ENCODE results near the gene LMNTD2.

The LMNTD2 gene

GRCh38 chr11:567011-567628 is 6.6 kb upstream of the LMNTD2 start:
- DNase-seq, result no peak

DNA sequence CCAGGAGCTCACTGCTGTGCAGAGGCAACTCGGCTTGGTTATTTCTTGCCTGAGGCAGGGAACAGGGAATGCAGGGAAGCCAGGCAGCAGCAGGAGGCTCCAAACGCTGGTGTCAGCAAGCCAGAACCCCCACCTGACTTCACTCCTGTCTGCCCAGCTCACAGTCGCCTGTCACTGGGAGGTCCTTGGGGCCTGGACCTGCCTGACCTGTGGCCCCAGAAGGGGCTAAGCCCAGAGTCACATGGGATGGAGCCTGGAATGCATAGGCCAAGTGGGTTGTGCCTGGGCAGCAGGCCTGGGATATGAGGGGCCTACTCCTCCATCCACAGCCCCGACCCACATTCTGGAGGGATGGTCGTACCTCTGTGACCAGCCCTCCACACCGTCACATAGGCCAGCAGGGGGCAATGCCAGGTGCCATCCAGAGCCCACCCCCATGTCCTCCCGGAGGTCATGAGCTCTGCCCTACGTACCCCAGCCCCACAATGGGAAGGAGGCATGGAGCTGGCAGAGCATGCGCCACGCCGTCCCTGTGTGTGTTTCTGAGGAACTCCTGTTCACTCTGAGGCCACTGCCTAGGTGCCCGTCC is 5.5 kb upstream of the LMNTD2 start:
- DNase-seq, result no peak

DNA sequence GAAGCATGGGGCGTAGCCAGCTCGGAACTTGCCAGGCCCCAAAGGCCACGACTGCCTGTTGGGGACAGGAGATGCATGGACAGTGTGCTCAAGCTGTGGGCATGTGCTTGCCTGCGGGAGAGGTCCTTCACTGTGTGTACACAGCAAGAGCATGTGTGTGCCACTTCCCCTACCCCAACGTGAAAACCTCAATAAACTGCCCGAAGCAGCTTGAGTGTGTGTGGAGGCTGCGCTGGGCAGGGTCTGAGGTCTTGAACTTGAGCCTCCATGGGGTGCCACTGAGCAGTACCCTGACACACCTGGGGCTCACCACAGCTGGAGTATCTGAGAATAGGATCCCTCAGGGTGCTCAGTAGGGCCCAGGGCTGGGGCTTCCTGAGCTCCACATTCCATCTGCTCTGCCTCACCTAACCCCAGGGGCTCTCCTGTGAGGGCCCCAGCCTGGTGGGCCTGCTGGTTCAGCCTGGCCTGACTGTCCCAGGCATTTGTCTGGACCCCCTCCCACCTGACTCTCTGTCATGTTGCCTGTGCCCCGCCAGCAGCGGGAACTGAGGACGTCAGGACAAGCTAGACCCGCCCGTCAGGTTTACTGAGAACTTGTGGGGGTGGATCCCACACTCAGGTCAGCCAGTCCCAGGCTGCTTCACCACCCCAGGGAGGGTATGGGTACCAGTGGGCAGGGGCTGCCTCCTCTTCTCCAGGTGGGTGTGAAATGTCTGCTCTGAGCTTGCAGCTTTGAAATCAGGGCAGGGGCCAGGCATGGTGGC is 3.5 kb upstream of the LMNTD2 start:
- DNase-seq, result no peak

GRCh38 chr11:563066-563811 is 2.7 kb upstream of the LMNTD2 start:
- no peak for DNase-seq

DNA sequence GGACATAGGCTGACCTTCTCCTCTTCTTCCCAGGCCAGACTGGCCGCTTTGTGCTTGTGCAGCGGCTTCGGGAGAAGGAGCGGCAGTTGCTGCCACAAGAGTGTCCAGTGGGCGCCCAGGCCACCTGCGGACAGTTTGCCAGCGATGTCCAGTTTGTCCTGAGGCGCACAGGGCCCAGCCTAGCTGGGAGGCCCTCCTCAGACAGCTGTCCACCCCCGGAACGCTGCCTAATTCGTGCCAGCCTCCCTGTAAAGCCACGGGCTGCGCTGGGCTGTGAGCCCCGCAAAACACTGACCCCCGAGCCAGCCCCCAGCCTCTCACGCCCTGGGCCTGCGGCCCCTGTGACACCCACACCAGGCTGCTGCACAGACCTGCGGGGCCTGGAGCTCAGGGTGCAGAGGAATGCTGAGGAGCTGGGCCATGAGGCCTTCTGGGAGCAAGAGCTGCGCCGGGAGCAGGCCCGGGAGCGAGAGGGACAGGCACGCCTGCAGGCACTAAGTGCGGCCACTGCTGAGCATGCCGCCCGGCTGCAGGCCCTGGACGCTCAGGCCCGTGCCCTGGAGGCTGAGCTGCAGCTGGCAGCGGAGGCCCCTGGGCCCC is 1.6 kb upstream of the LMNTD2 start:
- DNase-seq, result no peak

DNA sequence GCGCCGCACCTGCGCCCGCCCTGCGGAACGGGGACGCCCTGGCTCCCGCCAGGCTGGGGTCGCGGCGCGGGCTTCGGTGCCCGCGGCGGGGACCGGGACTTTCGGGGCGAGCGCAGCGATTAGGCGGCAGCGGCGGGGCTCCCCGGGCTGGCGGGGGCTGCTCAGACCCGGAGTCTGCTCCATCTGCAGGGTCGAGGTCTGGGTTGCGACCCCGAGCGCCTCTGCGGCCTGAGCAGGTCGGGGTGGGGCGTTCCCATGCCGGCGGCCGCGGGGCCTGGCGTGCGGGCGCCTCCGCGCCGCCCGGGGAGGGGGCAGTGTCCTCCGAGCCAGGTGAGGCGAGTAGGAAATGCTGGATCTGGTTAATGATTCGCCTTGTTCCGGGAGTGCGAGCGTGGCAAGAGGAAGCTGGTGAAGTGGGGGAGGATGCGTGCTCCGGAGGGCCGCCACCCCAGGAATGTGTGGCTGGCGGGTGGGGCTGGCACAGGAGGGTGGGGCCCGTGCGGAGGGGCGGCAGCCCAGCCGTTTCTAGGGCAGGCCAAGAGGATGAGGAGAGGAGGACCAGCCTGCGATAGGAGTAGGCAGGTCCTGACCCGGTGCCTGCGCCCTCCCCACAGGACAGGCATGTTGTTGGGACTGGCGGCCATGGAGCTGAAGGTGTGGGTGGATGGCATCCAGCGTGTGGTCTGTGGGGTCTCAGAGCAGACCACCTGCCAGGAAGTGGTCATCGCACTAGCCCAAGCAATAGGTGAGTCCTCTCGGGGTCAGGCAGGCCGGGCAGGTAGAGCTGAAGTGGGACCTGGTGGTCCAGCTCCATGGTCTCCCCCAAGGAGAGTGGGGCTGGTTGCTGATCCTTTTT is 838 bp upstream of the LMNTD2 start:
- DNase-seq, result peak; percentile 36

DNA sequence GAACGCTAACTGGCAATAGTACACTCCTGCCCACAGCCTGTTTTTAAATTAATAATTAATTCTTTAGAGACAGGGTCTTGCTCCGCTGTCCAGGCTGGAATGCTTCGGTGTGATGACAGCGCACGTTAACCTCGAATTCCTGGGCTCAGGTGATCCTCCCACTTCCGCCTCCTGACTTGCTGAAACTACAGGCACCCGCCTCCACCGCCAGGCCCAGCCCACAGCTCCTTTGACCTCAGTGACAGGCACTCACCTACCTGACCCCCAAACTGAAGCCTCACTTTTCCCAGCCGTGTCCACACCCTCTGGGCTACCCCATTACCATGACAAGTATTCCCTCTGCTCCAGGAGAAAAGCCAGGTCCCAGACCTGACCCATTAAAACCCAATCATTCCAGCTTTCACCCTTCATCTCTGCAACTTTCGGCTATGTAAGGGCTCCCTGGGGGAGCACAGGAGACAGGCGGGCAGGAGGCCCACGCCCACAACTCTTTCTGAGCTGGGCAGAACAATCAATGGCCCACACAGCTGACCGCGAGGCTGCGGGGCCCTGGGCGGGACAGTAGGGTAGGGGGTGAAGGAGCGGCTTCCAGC is 730 bp downstream of the LMNTD2 start:
- no peak for DNase-seq

GRCh38 chr11:559020-559620 is 1.4 kb downstream of the LMNTD2 start:
- DNase-seq, result no peak

GRCh38 chr11:558503-558902 is 2.0 kb downstream of the LMNTD2 start:
- no peak for DNase-seq

DNA sequence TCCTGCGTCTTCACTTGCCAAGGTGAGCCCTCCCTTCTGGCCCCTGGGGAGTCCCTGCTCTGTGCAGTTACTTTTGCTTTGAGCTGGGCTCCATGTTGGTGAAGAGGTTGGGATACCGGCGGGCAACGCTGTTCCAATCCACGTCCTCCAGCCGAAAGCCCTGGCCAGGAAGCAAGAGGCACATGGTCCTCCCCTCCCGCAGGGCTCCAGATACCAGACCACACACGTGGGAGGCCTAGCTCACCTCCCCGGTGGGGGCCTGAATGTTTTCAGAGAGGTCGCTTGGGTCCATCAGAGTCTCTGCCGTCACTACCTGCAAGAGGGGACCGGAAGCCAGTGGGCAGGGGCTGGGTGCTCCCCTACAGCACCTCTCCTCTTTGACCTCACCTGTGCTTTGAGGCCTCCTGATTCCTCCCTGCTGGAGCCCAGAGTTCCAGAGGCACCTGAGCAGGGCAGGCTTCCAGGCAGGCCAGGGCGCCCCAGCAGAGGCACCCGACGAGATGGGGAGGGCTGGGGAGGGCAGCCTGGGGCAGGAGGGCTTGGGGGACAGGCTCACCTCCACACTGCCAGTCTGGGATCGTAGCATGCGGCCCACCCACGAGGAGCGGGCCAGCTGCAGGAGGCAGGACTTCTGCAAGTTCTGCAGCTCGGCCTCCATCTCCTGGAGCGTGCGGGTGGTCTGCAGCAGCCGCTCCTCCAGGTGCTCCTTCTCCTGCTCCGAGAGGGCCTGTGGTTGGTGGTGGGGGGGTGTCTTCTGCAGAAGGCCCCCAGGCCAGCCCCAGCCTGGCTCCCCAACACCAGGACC is 3.0 kb downstream of the LMNTD2 start:
- DNase-seq, result no peak

- no peak for DNase-seq
Measured at GRCh38 chr11:556662-557256, 3.8 kb downstream of the LMNTD2 start.

- DNase-seq, result no peak
Measured at GRCh38 chr11:555780-556661, 4.5 kb downstream of the LMNTD2 start.

DNA sequence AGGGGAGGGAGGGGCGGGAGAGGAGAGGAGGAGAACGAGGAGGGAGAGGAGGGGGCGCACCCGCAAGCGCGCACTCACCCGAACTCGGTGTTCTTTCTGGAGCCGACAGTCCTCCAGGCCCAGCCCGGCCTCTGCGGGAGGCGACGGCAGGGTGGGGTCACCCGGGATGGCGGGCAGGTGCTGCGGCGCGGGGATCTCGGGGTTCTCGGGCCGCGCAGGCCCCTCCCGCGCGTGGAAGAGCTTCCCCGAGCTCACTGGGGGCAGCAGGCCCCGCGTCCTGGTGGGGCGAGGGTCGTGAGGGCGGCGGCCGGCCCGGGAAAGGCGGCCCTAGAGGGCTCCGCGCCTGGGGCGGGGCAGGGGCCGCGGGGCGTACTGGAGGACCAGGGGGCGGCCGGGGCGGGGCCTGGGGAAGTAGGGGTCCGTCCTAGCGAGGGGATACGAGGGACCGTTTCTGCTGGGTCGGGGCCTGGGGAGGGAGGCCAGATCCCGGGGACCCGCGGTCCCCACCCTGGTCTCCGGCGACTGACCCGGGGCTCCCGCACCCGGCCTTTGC is 5.2 kb downstream of the LMNTD2 start:
- no peak for DNase-seq

- peak; percentile 30 for DNase-seq
Measured at GRCh38 chr11:554428-555226, 5.9 kb downstream of the LMNTD2 start.

DNA sequence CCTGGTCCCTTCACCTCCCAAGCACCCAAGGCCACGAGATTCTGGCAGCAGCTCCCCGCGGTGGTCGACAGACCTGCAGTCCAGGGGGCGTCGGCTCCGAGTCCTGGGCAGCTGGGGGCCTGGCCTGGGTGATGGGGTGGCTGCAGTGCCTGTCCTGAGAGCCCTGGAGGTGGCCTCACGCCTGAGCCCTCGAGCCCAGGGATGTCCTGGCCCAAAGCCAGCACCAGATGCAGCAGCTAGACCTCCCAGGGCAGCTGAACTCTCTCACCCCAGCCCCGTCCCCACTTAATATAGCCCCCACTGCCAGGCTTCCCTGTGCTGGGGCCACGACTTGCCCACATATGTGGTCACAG is 6.6 kb downstream of the LMNTD2 start:
- no peak for DNase-seq

DNA sequence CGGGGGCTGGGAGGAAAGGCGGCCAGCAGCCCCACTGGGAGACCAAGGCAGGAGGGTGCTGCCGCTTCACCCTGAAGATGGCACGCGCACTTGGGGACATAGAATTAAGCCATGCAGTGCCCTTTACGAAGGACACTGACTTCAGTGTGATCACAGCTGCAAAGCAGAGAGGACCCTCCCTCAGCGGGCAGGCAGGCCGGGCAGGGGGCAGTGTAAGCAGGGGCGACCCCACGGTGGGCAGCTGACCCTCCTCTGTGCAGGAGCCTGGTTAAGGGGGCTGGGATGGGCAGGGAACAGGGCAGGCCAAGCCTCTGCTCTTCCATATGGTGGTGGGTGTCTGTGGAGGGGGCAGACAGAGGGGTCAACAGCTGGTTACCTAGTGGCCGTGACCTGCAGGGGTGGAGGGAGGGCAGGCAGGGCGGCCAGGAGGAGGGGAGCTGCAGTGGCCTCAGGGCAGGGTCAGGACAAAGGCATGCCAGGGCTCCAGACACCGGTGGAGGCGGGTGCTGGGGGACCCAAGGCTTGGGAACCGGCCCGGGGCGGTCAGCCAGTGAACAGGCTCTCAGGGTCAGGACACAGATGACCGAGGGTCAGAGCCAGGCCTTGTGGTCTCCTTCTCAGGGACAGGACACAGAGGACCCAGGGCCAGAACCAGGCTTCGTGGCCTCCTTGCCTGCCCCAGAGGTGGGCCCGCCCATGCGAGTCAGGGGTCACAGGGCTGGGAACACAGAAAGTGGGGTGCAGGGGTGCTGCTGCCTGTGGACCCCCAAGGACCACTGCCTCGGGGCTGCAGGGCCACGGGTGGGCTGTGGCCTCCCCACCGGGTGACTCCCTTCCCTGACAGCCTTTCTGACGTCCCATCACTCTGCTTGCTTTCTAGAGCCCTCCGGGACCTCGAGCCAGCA is 7.2 kb downstream of the LMNTD2 start:
- DNase-seq, result no peak

DNA sequence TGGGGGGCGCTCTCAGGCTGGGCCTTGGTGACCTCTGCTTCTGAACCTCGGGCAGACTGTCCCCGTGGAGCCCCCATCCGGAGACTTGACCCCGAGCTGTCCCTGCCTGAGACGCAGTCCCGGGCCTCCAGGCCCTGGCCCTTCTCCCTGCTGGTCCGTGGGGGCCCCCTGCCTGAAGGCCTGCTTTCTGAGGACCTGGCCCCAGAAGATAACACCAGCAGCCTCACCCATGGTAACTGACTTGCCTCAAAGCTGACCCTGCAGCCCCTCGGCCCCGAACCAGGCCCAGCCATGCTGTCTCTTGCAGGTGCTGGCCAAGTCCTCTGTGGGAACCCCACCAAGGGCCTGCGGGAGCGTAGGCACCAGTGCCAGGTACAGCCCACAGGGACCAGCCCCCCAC is 8.9 kb downstream of the LMNTD2 start:
- no peak for DNase-seq

Measured in MV-4-11 (cell line).